ENCODE measurements around the gene PLEKHG4B.
"Not testable (repeated sequence)": the region's sequence is repeated elsewhere in the genome, so short reads cannot be mapped to it uniquely, and the experiment has no call there.

The PLEKHG4B gene, protein sequence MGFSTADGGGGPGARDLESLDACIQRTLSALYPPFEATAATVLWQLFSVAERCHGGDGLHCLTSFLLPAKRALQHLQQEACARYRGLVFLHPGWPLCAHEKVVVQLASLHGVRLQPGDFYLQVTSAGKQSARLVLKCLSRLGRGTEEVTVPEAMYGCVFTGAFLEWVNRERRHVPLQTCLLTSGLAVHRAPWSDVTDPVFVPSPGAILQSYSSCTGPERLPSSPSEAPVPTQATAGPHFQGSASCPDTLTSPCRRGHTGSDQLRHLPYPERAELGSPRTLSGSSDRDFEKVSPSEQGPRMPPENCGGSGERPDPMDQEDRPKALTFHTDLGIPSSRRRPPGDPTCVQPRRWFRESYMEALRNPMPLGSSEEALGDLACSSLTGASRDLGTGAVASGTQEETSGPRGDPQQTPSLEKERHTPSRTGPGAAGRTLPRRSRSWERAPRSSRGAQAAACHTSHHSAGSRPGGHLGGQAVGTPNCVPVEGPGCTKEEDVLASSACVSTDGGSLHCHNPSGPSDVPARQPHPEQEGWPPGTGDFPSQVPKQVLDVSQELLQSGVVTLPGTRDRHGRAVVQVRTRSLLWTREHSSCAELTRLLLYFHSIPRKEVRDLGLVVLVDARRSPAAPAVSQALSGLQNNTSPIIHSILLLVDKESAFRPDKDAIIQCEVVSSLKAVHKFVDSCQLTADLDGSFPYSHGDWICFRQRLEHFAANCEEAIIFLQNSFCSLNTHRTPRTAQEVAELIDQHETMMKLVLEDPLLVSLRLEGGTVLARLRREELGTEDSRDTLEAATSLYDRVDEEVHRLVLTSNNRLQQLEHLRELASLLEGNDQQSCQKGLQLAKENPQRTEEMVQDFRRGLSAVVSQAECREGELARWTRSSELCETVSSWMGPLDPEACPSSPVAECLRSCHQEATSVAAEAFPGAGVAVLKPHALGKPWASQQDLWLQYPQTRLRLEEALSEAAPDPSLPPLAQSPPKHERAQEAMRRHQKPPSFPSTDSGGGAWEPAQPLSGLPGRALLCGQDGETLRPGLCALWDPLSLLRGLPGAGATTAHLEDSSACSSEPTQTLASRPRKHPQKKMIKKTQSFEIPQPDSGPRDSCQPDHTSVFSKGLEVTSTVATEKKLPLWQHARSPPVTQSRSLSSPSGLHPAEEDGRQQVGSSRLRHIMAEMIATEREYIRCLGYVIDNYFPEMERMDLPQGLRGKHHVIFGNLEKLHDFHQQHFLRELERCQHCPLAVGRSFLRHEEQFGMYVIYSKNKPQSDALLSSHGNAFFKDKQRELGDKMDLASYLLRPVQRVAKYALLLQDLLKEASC (N-terminal part only)

DNA sequence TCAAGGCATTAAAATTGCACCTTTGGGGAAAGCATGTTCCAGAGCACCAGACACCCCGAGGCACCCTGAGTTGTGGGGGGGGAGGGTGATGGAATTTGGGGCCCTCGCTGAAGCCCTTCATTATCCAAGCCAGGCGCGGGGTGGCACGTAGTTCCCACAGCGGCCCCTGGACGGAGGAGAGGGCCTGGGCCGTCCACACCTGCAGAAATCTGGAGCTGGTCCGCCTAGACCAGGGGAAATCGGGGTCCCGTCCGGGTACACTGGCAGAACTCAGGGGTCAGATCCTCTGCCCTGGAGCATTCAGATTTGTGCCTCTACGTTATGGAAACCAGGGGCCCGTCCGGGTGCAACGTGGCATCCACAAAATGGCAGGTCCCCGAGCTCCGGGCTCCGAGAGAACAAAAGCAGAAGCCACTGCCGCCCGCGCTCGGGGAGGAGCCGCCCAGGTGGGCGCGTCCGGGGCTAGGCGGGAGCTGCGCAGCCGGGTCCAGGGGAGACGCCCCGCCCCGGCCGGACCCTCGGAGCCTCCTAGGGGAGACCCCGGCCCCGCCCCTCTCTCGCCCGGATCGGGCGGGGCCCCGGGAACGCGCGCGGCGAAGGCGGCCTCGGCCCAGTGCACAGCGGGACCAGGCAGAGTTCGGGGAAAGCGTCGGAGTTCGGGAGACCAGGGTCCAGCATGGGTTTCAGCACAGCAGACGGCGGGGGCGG, at the start of gene PLEKHG4B:
PLEKHG4B (plus strand) TSS at position 613 of the 708 bp plus-strand sequence; CDS start at position 677, 64 bp downstream.
- no peak for DNase-seq (ENCODE audit: low read depth)

DNA sequence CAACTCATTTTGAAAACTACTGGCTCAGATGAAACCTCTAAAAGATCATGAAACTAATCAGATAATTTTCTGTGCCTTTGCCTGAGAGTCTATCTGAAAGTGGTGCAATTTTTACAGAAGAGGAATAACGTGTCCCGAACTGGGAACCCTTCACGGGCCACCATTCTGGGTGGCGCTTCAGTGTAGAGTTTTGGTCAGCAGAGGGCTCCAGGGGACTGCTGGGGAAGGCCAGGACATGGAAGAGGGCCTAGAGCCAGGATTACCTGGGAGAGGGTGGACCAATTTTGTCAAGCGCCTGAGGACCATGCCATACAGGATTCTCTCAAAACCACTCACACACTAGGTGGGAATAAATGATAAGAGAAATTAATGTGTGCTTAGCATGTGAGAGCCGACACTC, 49.7 kb upstream of the PLEKHG4B start:
- DNase-seq (ENCODE audit: low read depth), result no peak

DNA sequence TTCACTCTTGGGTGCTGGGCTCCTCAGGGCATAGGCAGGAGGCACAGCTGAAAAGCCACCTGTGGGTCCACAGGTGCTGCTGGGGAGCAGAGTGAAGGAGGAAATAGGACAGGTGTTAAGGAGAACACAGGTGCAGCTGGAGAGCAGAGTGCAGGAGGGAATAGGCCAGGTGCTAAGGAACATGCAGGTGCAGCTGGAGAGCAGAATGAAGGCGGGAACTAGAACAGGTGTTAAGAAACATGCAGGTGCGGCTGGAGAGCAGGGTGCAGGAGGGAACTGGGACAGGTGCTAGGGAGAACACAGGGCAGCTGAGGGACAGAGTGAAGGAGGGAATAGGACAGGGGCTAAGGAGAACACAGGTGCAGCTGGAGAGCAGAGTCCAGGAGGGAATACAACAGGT, 43.8 kb upstream of the PLEKHG4B start:
- no peak for DNase-seq (ENCODE audit: low read depth)

DNA sequence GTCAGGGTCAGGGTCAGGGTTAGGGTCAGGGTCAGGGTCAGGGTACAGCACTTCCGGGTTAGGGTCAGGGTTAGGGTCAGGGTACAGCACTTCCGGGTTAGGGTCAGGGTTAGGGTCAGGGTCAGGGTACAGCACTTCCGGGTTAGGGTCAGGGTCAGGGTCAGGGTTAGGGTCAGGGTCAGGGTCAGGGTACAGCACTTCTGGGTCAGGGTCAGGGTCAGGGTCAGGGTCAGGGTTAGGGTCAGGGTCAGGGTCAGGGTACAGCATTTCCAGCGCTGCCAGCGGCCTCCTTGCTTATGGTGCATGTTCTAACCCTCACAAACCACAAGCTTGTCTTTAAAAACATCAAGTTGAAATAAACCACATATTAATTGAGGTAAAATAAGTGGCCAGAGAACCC, 42.4 kb upstream of the PLEKHG4B start:
- DNase-seq (ENCODE audit: low read depth), result not testable (repeated sequence)

DNA sequence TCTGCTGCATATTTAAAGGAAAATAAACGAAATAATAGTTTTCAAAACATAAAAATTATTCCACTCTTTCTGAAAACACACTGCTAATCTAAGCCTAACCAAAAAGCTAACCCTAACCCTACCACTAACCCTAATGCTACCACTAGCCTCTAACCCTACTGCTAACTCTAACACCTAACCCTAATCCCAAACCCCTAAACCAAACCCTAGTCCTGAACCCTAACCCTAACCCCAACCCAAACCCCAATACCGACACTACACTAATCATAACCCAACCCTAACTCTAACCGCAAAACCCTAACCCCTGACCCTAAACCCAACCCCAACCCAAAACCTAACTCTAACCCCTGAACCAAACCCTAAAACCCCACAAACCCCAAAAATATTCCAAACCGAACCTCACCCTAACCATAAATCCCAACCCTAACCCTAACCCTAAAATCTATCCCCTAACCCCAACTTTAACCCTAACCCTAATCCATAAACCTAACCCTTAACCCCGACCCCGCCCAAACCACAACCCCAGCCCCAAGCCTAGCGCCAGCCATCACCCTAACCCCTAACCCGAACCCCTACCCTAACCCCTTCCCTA, 41.9 kb upstream of the PLEKHG4B start:
- DNase-seq (ENCODE audit: low read depth), result no peak

DNA sequence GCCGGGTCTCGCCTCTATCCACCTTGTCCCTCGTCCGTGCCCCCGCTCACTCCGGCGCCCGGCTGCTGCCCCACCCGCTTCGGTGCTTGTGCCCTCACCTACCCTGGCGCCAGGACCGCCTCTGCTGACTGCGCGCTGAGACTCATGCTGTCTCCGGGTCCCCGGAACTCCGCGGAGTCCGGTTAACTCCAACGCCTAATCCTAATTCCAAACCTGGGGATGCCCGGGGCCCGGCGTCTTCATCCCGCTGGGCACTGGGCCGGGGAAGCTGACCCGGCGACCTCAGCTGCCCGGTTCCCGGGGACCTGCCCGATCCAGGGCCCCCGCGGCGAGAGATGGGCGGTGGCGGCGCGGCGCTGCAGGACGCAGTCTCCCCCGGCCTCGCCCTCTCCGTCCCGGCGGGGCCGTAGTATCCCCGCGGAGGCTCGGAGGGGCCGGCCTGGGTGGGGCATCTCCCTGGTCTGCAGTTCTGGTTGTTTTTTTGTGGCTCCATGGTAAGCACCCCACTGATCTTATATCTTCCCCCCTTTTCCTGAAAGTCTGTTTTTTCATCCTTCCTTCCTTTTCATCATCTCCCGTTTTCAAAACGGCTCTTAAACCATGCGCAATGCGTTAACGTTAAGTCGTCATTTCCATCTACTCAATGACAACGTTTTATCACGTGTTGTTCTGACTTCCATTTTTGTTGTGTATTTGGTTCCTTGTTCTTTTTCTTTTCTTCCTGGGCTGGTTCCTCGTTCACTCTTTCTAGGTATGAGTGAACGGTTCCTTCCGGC, 41.1 kb upstream of the PLEKHG4B start:
- no peak for DNase-seq (ENCODE audit: low read depth)

DNA sequence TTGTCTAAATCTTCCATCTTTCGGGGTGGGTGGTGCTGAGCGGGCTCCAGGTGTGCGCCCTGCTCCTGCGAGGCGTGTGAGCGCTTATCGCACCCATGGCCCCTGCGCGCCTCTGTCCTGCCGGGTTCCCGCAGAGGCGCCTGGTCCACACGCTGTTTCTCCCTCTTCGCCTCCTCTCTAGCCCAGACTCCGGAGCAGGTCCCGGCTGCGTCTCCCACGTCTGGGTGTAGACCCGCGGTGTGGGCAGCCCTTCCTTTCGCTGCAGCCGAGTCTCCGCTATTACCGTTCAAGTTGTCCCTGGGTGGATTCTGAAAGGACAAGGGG, 40.5 kb upstream of the PLEKHG4B start:
- no peak for DNase-seq (ENCODE audit: low read depth)

DNA sequence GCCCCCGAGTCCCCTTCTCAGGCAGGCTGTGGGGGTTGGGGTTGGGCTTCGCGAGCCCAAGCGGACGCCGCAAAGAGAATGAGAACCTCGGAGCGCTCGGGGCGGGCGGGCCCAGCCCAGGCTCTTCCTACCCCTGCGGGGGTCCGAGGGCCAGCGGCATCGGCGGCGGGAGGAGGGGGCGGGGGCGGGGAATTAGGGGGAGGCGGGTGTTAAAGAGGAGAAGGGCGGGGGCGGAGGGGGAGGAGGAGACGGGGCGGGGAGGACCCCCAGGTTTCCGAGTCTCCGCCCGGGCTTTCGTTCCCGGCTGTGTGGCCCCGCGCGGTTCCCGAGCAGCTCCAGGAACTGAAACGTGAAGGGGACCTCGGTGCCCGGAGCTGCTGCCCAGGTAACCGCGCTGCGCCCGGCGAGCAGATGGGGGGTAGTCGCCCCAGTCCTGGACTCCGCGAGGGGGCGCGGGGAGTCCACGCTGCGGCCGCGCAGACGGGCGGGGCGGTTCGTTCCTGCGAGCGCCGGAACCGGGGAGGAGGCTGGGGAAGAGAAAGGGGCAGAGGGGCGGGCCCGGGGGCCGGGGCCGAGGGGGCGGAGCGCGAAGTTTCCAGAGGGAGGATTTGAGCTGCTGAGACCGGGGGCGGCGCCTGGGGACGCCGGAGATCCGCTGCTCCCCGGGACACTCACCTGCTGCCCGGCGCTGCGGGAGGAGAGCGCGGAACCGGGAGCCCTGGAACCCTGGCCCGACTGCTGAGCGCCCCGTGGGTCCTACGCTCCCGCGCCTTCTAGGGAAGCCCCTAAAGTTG, 38.4 kb upstream of the PLEKHG4B start:
- peak; percentile 29 for DNase-seq (ENCODE audit: low read depth)

DNA sequence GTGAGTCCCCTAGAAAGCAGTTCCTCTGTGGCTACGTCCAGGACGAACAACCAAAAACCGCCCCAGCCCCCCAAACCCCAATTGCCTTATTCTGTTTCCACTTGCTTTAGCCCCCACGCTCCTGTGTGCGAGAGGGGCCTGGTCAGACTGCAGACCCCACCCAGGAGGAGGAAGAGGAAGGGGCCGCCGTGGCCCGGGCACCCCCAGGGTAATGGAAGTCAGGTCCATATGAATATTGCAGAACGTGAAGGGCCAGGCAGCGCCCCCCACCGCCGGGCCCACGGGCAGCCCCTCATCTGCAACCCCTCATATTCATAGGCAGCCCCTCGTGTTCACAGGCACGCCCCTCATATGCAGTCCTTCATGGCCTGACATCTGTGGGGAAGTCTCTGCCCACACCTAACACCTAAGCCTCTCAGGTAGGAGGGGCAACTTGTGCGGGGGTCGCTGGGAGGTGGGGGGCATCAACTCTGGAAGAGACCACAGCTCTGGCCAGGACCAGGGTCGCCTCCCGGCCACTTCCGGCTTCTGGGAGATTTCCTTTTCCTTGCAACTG, 37.7 kb upstream of the PLEKHG4B start:
- DNase-seq (ENCODE audit: low read depth), result no peak

DNA sequence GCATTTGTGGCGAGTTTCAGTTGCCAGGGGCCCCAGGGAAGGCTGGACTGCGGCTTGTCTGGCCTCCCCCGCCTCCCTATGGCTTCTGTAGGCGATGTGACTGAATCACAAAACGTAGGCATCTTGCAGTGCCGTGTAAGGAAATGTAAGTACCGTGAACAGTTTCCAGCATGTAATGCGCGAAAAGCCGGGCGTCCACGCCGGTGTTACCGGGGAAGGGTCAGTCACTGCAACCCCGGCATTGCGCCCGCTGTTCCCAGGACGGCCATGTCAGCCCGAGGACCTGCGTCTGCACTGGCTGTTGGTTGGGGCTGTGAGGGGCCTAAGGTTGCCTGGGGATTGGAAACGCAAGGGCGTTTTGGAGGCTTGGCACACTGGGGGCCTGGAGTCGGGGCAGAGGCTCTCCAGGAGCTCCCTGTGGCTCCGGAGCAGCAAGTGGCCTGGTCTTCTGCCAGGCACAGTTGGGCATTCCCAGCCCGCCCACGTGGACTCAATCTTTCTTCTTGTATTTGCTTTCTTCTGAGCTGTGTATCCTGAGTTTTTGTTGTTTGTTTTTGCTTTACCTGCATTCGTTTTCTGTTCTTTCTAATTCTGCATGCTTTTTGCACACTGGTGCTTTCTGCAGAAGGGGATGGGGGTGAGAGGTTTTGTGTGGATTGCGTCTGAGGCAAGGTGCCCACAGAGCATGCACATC, 36.9 kb upstream of the PLEKHG4B start:
- DNase-seq (ENCODE audit: low read depth), result no peak

DNA sequence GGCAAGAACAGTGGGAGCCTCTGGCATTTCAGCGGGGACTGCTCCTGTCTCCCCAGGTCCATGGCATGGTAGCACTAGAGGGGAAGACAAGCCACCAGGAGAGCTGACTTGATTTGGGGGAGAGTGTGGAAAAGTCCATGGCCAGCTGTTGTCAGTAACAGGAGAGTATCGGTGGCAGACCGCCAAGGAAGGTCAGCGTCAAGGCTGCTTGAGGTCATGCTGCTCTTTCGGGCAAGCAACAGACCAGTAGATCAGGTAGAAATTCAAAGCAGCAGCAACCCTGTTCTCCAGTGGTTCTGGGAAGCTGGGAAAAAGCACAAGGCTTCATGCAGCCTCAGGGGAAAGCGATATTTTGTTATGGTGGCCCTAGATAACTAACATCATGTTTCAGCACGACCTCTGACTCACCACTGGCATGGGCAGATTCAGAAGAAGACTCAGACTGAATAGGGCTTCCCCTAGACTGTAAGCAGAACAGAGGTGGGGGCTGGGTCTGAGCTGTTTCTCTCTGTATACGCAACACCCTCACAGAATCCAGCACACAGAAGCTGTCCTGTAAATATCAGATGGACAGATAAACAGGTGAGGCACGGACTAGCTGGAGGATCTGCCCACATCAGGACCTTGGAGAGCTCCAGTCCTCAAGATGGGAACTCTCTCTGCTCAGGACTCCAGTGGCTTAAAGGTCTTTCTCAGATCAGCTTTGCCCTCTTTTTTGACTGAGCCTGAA, 35.2 kb upstream of the PLEKHG4B start:
- DNase-seq (ENCODE audit: low read depth), result no peak

DNA sequence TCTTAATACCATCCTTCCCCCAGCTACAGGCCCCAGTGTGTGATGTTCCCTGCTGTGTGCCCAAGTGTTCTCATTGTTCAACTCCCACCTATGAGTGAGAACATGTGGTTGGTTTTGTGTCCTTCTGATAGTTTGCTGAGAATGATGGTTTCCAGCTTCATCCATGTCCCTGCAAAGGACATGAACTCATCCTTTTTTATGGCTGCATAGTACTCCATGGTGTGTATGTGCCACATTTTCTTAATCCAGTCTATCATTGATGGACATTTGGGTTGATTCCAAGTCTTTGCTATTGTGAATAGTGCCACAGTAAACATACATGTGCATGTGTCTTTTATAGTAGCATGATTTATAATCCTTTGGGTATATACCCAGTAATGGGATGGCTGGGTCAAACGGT, 31.7 kb upstream of the PLEKHG4B start:
- DNase-seq (ENCODE audit: low read depth), result not testable (repeated sequence)

DNA sequence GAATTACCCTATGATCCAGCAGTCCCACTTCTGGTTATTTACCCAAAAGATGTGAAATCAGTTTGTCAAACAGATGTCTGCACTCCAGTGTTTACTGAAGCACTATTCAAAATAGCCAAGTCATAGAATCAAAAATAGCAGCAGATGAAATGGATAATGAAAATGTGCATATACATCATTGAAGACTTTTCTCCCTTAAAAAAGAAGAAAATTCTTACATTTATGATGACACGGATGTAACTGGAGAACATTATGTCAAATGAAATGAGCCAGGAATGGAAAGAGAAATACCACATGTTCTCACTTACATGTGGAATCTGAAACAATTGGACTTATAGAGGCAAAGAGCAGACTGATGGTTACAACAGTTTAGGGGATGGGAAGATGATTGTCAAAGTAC, 21.5 kb upstream of the PLEKHG4B start:
- DNase-seq (ENCODE audit: low read depth), result no peak

DNA sequence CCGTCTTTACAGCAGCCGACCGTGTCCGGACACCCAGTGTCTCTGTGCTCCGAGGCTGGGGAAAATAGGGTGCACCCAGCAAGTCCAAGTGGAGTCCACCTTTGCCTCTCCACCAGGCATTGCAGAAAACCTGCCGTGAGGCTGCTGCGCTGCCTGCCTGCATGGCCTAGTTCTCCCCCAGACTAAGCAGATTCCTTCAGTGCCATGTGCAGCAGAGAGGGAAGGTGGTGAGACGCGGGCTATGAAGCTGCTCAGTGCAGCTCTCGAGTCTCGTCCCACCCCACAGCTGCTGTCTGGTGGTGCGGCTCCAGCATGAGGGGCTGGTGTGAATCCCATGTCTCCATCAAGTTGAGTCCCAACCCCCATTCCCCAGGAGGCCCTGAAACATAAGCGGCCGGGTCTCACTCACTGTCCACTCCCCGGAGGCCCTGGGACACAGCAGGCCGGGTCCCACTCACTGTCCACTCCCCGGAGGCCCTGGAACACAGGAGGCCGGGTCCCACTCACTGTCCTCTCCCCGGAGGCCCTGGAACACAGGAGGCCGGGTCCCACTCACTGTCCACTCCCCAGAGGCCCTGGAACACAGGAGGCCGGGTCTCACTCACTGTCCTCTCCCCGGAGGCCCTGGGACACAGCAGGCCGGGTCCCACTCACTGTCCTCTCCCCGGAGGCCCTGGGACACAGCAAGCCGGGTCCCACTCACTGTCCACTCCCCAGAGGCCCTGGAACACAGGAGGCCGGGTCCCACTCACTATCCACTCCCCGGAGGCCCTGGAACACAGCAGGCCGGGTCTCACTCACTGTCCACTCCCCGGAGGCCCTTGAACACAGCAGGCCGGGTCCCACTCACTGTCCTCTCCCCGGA, 19.4 kb upstream of the PLEKHG4B start:
- not testable (repeated sequence) for DNase-seq (ENCODE audit: low read depth)

DNA sequence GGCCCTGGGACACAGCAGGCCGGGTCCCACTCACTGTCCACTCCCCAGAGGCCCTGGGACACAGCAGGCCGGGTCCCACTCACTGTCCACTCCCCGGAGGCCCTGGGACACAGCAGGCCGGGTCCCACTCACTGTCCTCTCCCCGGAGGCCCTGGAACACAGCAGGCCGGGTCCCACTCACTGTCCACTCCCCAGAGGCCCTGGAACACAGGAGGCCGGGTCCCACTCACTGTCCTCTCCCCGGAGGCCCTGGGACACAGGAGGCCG, 18.9 kb upstream of the PLEKHG4B start:
- not testable (repeated sequence) for DNase-seq (ENCODE audit: low read depth)

DNA sequence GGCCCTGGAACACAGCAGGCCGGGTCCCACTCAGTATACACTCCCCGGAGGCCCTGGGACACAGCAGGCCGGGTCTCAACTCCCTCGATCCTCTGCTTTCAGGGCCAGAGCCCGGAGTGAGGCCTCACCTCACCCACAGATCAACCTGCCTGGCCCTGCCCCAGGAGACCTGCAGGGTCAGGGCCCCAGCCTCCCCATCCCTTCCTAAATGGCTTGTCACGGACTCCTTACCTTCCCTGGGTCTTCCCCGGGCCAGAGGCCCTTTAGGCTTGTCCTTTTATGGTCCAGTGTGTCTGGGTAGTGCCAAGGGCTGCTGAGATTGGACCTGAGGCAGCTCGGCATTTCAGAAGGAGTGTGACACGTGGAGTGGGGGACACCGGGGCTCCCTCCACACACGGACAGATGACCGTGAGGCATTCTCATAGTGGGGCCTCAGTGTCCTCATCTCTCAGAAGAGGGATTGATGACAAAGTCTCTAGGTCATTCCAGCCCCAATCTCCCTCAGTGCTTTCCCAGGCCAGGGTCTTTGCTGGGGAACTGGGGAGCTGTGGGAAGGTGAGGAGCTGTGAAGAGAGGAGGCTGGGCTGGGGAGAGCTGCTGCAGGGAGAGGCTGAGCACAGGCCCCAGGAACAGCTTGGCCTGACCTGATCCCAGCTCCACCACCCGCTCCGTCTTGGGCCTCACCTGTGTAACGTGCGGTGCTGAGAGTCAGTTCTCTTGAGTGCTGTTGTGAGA, 18.0 kb upstream of the PLEKHG4B start:
- DNase-seq (ENCODE audit: low read depth), result no peak

Measured in stimulated activated CD8-positive, alpha-beta memory T cell treated with anti-CD3 and anti-CD28 coated beads, Interleukin-12 subunit alpha, Interleukin-12 subunit beta, amount 100 ng/mL, for 4 hours (primary cell).